PC-9 (cell line): Measurements from ENCODE around the gene TAS1R2.

ENCODE experiments used
- CTCF ChIP-seq: fragments of 200-600 bp; sonication (generic); conservative IDR thresholded peaks from 2 replicates; pipeline ENCODE4 v1.6.1; 2017; ENCODE audit warnings: mixed run types, antibody characterized with exemption, mild to moderate bottlenecking, moderate library complexity
- EZH2 ChIP-seq: fragments of 200-600 bp; sonication (generic); IDR thresholded peaks from 2 replicates; pipeline ENCODE4 v1.8.0; 2017; ENCODE audit warnings: antibody characterized with exemption, low read depth

- TF ChIP-seq CTCF, result no peak
- TF ChIP-seq EZH2, result no peak
Measured at GRCh38 chr1:18809953-18810899, 49.2 kb downstream of the TAS1R2 start.
